K562 (cell line): ENCODE results near the gene SF3B4. TPM values are rescaled to one million over a fixed set of nuclear protein-coding genes. Genes with fewer than 3 reads are reported as not detected.

Source experiments
- BRF1 ChIP-seq: IDR thresholded peaks from 3 replicates; pipeline ENCODE4 v1.6.1; 2011; ENCODE audit warnings: borderline replicate concordance, mild to moderate bottlenecking; ENCODE audit not compliant: insufficient read length; ENCODE audit errors: extremely low read depth
- DEAF1 ChIP-seq: fragments of 450-650 bp; formaldehyde crosslinking; IDR thresholded peaks from 2 replicates; pipeline ENCODE4 v1.4.0; 2020; ENCODE audit warnings: mild to moderate bottlenecking, moderate library complexity
- ELF4 ChIP-seq: fragments of 450-650 bp; formaldehyde crosslinking; IDR thresholded peaks from 2 replicates; pipeline ENCODE4 v1.4.0; 2022; ENCODE audit warnings: missing genetic modification characterization
- GTF2B ChIP-seq: IDR thresholded peaks from 2 replicates; pipeline ENCODE4 v1.6.1; 2011; ENCODE audit not compliant: insufficient read length; ENCODE audit errors: extremely low read depth
- GTF2E2 ChIP-seq: fragments of 200-800 bp; sonication (Bioruptor generic); IDR thresholded peaks from 2 replicates; pipeline ENCODE4 v1.6.1; 2016; ENCODE audit warnings: missing genetic modification characterization, missing compliant biosample characterization
- MTA2 ChIP-seq: fragments of 450-650 bp; IDR thresholded peaks from 2 replicates; pipeline ENCODE4 v1.6.1; 2016; ENCODE audit warnings: low read depth
- NCOR1 ChIP-seq: fragments of 450-650 bp; IDR thresholded peaks from 2 replicates; pipeline ENCODE4 v1.6.1; 2016; ENCODE audit warnings: mild to moderate bottlenecking, moderate library complexity
- NUFIP1 ChIP-seq: fragments of 450-650 bp; IDR thresholded peaks from 2 replicates; pipeline ENCODE4 v1.6.1; 2018; ENCODE audit not compliant: partially characterized antibody
- PML ChIP-seq: IDR thresholded peaks from 2 replicates; pipeline ENCODE4 v1.6.1; 2012; ENCODE audit warnings: low read length, inconsistent platforms
- POLR3G ChIP-seq: IDR thresholded peaks from 2 replicates; pipeline ENCODE4 v1.6.1; 2011; ENCODE audit not compliant: insufficient read length, insufficient replicate concordance; ENCODE audit errors: extremely low read depth
- RBM17 ChIP-seq: fragments of 200-400 bp; formaldehyde crosslinking; IDR thresholded peaks from 2 replicates; pipeline ENCODE4 v1.6.1; 2017; ENCODE audit warnings: low read depth, mild to moderate bottlenecking, low read length, borderline replicate concordance
- RNF219 ChIP-seq: fragments of 250-450 bp; sonication (Bioruptor Pico); IDR thresholded peaks from 2 replicates; pipeline ENCODE4 v1.5.0; 2022; ENCODE audit warnings: mild to moderate bottlenecking
- RUNX1 ChIP-seq: sonication (generic); IDR thresholded peaks from 2 replicates; pipeline ENCODE4 v1.6.1; 2016; ENCODE audit warnings: antibody characterized with exemption, low read depth
- SRSF3 ChIP-seq: fragments of 200-400 bp; formaldehyde crosslinking; IDR thresholded peaks from 2 replicates; pipeline ENCODE4 v1.6.1; 2016; ENCODE audit warnings: mild to moderate bottlenecking, low read length, moderate library complexity; ENCODE audit not compliant: insufficient read depth
- TAF15 ChIP-seq: fragments of 200-400 bp; formaldehyde crosslinking; IDR thresholded peaks from 2 replicates; pipeline ENCODE4 v1.6.1; 2017; ENCODE audit warnings: mild to moderate bottlenecking, low read depth, low read length, moderate library complexity
- ZC3H11A ChIP-seq: IDR thresholded peaks from 2 replicates; pipeline ENCODE4 v1.6.1; 2012; ENCODE audit warnings: low read depth, low read length, improper control_type of control experiment
- ZNF121 ChIP-seq: sonication (generic); formaldehyde crosslinking; conservative IDR thresholded peaks from 2 replicates; pipeline ENCODE4 v1.8.0; 2022; ENCODE audit warnings: missing genetic modification reagents
- ZNF24 ChIP-seq: fragments of 450-650 bp; IDR thresholded peaks from 2 replicates; pipeline ENCODE4 v1.6.1; 2016
- ZNF263 ChIP-seq: sonication (generic); formaldehyde crosslinking; IDR thresholded peaks from 2 replicates; pipeline ENCODE4 v1.8.0; 2022; ENCODE audit warnings: mild to moderate bottlenecking, missing genetic modification reagents, borderline replicate concordance
- ZSCAN29 ChIP-seq: fragments of 450-650 bp; IDR thresholded peaks from 2 replicates; pipeline ENCODE4 v1.6.1; 2017
- polyA plus RNA-seq, 8 experiments: library from polyadenylated mRNA; depleted of rRNA in 4 of 8; stranded (reverse) in 5 of 8; unstranded in 3 of 8; fragments of >200 nt; fragmentation: Nextera tagmentation in 2 of 8; fragmentation: Illumina TruSeq in 1 of 8; extraction: Ambion mirVana in 2 of 8; extraction: Trizol in 1 of 8; gene quantifications; 2 replicates each; pipeline versions ENCODE4 v1.2.1 to v1.2.3, GENCODE V29; 2011 to 2014; ENCODE audit warnings: inconsistent platforms in 1 of 8, missing spikeins in 1 of 8
- total RNA-seq, 7 experiments: library from RNA; depleted of rRNA in 6 of 7; stranded (reverse); fragments of >200 nt in 6 of 7; fragmentation: Illumina TruSeq in 2 of 7; extraction: Trizol in 2 of 7; gene quantifications; 2 replicates each; pipeline versions ENCODE4 v1.2.1 to v1.2.3, GENCODE V29; 2011 to 2021; ENCODE audit warnings: low replicate concordance in 1 of 7
- TF ChIP-seq, protein P1 (sequence below): fragments of 450-650 bp; formaldehyde crosslinking; conservative IDR thresholded peaks from 2 replicates; pipeline ENCODE4 v1.4.0; 2022; ENCODE audit warnings: mild to moderate bottlenecking, missing genetic modification characterization
- TF ChIP-seq, protein P2 (sequence below), 3 experiments: fragments of 200-800 bp in 1 of 3; sonication (Bioruptor generic) in 1 of 3; sonication (generic) in 1 of 3; formaldehyde crosslinking in 1 of 3; IDR thresholded peaks; 2 replicates each; pipeline versions ENCODE4 v1.6.1 to v1.8.0; 2016 to 2022; ENCODE audit warnings: mild to moderate bottlenecking in 2 of 3, missing compliant biosample characterization in 2 of 3, missing genetic modification characterization in 2 of 3, missing genetic modification reagents in 1 of 3

The SF3B4 gene
- total and polyA plus RNA-seq, 9 of the 15 experiments (the other 6 are each of a cell fraction or from before 2014, with no cell fraction given): 3.0 to 88.0 (median 26.1) TPM

- TF ChIP-seq BRF1 (no peak), PML (no peak), ZNF263 (CRISPR knock-in tag) (0 out of 2 replicates have a peak, but pooled peaks have one; percentile 60), ZNF121 (CRISPR knock-in tag) (no peak), ZSCAN29 (no peak), POLR3G (no peak), ZC3H11A (no peak), SRSF3 (no peak), RUNX1 (no peak), NUFIP1 (no peak), GTF2B (no peak), GTF2E2 (no peak), ELF4 (CRISPR knock-in tag) (no peak), DEAF1 (CRISPR knock-in tag) (no peak), MTA2 (peak; percentile 35; the same call in 1 of the 2 replicates), RNF219 (CRISPR knock-in tag) (no peak), NCOR1 (no peak), RBM17 (no peak), ZNF24 (no peak), TAF15 (no peak)
- TF ChIP-seq, protein P1, sequence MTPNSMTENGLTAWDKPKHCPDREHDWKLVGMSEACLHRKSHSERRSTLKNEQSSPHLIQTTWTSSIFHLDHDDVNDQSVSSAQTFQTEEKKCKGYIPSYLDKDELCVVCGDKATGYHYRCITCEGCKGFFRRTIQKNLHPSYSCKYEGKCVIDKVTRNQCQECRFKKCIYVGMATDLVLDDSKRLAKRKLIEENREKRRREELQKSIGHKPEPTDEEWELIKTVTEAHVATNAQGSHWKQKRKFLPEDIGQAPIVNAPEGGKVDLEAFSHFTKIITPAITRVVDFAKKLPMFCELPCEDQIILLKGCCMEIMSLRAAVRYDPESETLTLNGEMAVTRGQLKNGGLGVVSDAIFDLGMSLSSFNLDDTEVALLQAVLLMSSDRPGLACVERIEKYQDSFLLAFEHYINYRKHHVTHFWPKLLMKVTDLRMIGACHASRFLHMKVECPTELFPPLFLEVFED: 0 out of 2 replicates have a peak, but pooled peaks have one; percentile 36
- TF ChIP-seq, protein P2, sequence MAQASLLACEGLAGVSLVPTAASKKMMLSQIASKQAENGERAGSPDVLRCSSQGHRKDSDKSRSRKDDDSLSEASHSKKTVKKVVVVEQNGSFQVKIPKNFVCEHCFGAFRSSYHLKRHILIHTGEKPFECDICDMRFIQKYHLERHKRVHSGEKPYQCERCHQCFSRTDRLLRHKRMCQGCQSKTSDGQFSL (CRISPR knock-in tag; IDR thresholded peaks at IDR 0.05): 0 out of 2 replicates have a peak, but pooled peaks have one; percentile 28
- TF ChIP-seq, protein P2 (tag; IDR thresholded peaks at IDR 0.05): no peak
These were observed 12.0 kb downstream of the SF3B4 start (continued) for GRCh38 chr1:149915429-149916192.
